ENCODE data around the gene KCNJ10. TPM values are rescaled to one million over a fixed set of nuclear protein-coding genes. Genes with fewer than 3 reads are reported as not detected.

The KCNJ10 gene
- total and polyA plus RNA-seq, 8 donors: 0.19 to 1.1 (median 0.78) TPM; not detected in 5

- no peaks in the 10 kb centered on the region for H3K27me3 ChIP-seq
Measured at GRCh38 chr1:160018347-160018746, 51.6 kb downstream of the KCNJ10 start.

GRCh38 chr1:160017592-160017991 lies 52.4 kb downstream of the KCNJ10 start:
- no peaks in the 10 kb centered on the region for H3K9me3 ChIP-seq
- intact Hi-C loops (cut with DNase I; ENCODE audit: low total_unique reads): no loop called here
- TF ChIP-seq POLR2AphosphoS5 (IDR thresholded peaks at IDR 0.05) (no peak), POLR2A (IDR thresholded peaks at IDR 0.05) (no peak), EP300 (IDR thresholded peaks at IDR 0.05) (no peak)
- TF ChIP-seq, protein P1, sequence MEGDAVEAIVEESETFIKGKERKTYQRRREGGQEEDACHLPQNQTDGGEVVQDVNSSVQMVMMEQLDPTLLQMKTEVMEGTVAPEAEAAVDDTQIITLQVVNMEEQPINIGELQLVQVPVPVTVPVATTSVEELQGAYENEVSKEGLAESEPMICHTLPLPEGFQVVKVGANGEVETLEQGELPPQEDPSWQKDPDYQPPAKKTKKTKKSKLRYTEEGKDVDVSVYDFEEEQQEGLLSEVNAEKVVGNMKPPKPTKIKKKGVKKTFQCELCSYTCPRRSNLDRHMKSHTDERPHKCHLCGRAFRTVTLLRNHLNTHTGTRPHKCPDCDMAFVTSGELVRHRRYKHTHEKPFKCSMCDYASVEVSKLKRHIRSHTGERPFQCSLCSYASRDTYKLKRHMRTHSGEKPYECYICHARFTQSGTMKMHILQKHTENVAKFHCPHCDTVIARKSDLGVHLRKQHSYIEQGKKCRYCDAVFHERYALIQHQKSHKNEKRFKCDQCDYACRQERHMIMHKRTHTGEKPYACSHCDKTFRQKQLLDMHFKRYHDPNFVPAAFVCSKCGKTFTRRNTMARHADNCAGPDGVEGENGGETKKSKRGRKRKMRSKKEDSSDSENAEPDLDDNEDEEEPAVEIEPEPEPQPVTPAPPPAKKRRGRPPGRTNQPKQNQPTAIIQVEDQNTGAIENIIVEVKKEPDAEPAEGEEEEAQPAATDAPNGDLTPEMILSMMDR (IDR thresholded peaks at IDR 0.05): no peak
- H3K27me3 ChIP-seq: no peaks in the 10 kb centered on the region
- no peak overlapping the region for H3K4me3 ChIP-seq
- no peaks in the 10 kb centered on the region for H3K4me1 ChIP-seq
- WGBS, 5 donors: 34 to 55% (median 54%) methylated on average over 1 of the region's 1 CpG
- H3K27ac ChIP-seq: no peak overlapping the region
- H3K36me3 ChIP-seq: no peaks in the 10 kb centered on the region
- DNase-seq: no peak

More at GRCh38 chr1:160018347-160018746, 51.6 kb downstream of the KCNJ10 start:
- intact Hi-C loops (cut with DNase I; ENCODE audit: low total_unique reads): no loop called here
- no peaks in the 10 kb centered on the region for H3K36me3 ChIP-seq
- no peak overlapping the region for H3K4me3 ChIP-seq
- no peaks in the 10 kb centered on the region for H3K4me1 ChIP-seq
- no peak overlapping the region for H3K27ac ChIP-seq
- TF ChIP-seq POLR2A (IDR thresholded peaks at IDR 0.05) (no peak), EP300 (IDR thresholded peaks at IDR 0.05) (no peak), POLR2AphosphoS5 (IDR thresholded peaks at IDR 0.05) (no peak)
- no peak for DNase-seq
- no peaks in the 10 kb centered on the region for H3K9me3 ChIP-seq
- WGBS, 5 donors: 83 to 90% (median 85%) methylated on average over 3 of the region's 3 CpGs

- no peaks in the 10 kb centered on the region for H3K4me1 ChIP-seq
- DNase-seq: no peak
- H3K27me3 ChIP-seq: no peaks in the 10 kb centered on the region
- TF ChIP-seq POLR2AphosphoS5 (IDR thresholded peaks at IDR 0.05): no peak
- TF ChIP-seq, protein P1 (IDR thresholded peaks at IDR 0.05): no peak
- TF ChIP-seq EP300 (IDR thresholded peaks at IDR 0.05): no peak
- TF ChIP-seq POLR2A (IDR thresholded peaks at IDR 0.05): no peak
- intact Hi-C loops (cut with DNase I; ENCODE audit: low total_unique reads): no loop called here
- H3K27ac ChIP-seq: no peak overlapping the region
- no peaks in the 10 kb centered on the region for H3K9me3 ChIP-seq
- 58 to 69% (median 66%) methylated on average over 3 of the region's 3 CpGs for WGBS, 5 donors
- no peak overlapping the region for H3K4me3 ChIP-seq
- H3K36me3 ChIP-seq: no peaks in the 10 kb centered on the region
Measured at GRCh38 chr1:160011781-160012180, 58.2 kb downstream of the KCNJ10 start.

- intact Hi-C loops (cut with DNase I; ENCODE audit: low total_unique reads): loop anchor here (5.0 to 10.0 kb wide), 2 partner anchors 78 to 215 kb away; no protein-coding TSS in a partner anchor
- no peak overlapping the region for H3K27ac ChIP-seq
- WGBS, 5 donors: 31 to 45% (median 36%) methylated on average over 2 of the region's 2 CpGs
- H3K27me3 ChIP-seq: no peaks in the 10 kb centered on the region
- DNase-seq: no peak
- TF ChIP-seq POLR2A (IDR thresholded peaks at IDR 0.05) (no peak), POLR2AphosphoS5 (IDR thresholded peaks at IDR 0.05) (no peak)
- no peaks in the 10 kb centered on the region for H3K9me3 ChIP-seq
- H3K4me1 ChIP-seq: no peaks in the 10 kb centered on the region
- no peaks in the 10 kb centered on the region for H3K36me3 ChIP-seq
- no peak overlapping the region for H3K4me3 ChIP-seq
Measured at GRCh38 chr1:160009801-160010200, 60.2 kb downstream of the KCNJ10 start.

DNA sequence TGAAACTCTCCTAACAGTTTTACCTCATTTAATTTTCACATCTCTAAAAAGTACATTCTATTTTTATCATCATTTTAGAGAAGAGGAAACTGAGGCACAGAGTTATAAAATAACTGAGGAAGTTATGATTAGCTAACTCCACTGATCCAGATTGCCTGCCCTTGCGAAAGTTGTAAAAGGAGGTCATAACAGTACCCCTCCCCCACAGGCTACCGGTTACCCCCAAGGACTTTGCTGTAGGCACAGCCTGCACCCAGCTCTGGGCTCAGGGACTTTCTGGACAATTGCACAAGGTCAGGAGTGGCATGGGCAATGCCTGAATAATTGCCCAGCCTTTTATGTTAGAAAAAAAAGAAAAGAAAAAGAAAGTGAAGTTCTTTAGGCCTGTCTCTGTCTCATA lies 60.9 kb downstream of the KCNJ10 start:
- no peak overlapping the region for H3K4me3 ChIP-seq
- no peak overlapping the region for H3K27ac ChIP-seq
- no peaks in the 10 kb centered on the region for H3K9me3 ChIP-seq
- H3K36me3 ChIP-seq: no peaks in the 10 kb centered on the region
- H3K27me3 ChIP-seq: no peaks in the 10 kb centered on the region
- WGBS, 5 donors: 47 to 75% (median 59%) methylated on average over 2 of the region's 2 CpGs
- no peak for TF ChIP-seq EP300 (IDR thresholded peaks at IDR 0.05)
- TF ChIP-seq POLR2A (IDR thresholded peaks at IDR 0.05): no peak
- TF ChIP-seq, protein P1 (IDR thresholded peaks at IDR 0.05): no peak
- TF ChIP-seq POLR2AphosphoS5 (IDR thresholded peaks at IDR 0.05): no peak
- no peaks in the 10 kb centered on the region for H3K4me1 ChIP-seq
- intact Hi-C loops (cut with DNase I; ENCODE audit: low total_unique reads): loop anchor here (5.0 to 10.0 kb wide), 2 partner anchors 77 to 214 kb away; no protein-coding TSS in a partner anchor
- DNase-seq: no peak
